ENCODE results near the gene EDA.
A peak's percentile ranks its signal among the peaks of the same experiment; 100 is the strongest.

The EDA gene

GRCh38 chrX:70022616-70023015, 406.7 kb downstream of the EDA start:
- TF ChIP-seq CTCF (IDR thresholded peaks at IDR 0.05; ENCODE audit: low read depth, low read length): no peak

GRCh38 chrX:70025464-70025863, 409.6 kb downstream of the EDA start:
- no peak for TF ChIP-seq CTCF (IDR thresholded peaks at IDR 0.05; ENCODE audit: low read depth, low read length)
- Histone ChIP-seq H3K27me3 (no peaks in the 10 kb centered on the region), H3K4me1 (no peaks in the 10 kb centered on the region), H3K4me3 (ENCODE audit: low read depth, low read length) (no peak overlapping the region), H3K9me3 (no peaks in the 10 kb centered on the region), H3K36me3 (no peaks in the 10 kb centered on the region)
- DNase-seq: no peak

More at GRCh38 chrX:70022616-70023015, 406.7 kb downstream of the EDA start:
- no peak for DNase-seq
- Histone ChIP-seq H3K27me3 (no peaks in the 10 kb centered on the region), H3K9me3 (no peaks in the 10 kb centered on the region), H3K4me3 (ENCODE audit: low read depth, low read length) (no peak overlapping the region), H3K36me3 (no peaks in the 10 kb centered on the region), H3K4me1 (no peaks in the 10 kb centered on the region)

GRCh38 chrX:70026112-70026850, 410.4 kb downstream of the EDA start:
- Histone ChIP-seq H3K9me3 (no peaks in the 10 kb centered on the region), H3K4me3 (ENCODE audit: low read depth, low read length) (no peak overlapping the region), H3K36me3 (no peaks in the 10 kb centered on the region), H3K27me3 (no peaks in the 10 kb centered on the region), H3K4me1 (no peaks in the 10 kb centered on the region)
- TF ChIP-seq CTCF (IDR thresholded peaks at IDR 0.05; ENCODE audit: low read depth, low read length): no peak
- DNase-seq: no peak

- DNase-seq: no peak
- no peak for TF ChIP-seq CTCF (IDR thresholded peaks at IDR 0.05; ENCODE audit: low read depth, low read length)
- no peaks in the 10 kb centered on the region for H3K36me3 ChIP-seq
- no peaks in the 10 kb centered on the region for H3K4me1 ChIP-seq
- no peaks in the 10 kb centered on the region for H3K9me3 ChIP-seq
- no peak overlapping the region for H3K4me3 ChIP-seq (ENCODE audit: low read depth, low read length)
- no peaks in the 10 kb centered on the region for H3K27me3 ChIP-seq
Measured at GRCh38 chrX:70026851-70027200, 410.9 kb downstream of the EDA start.

GRCh38 chrX:70029863-70030262, 413.9 kb downstream of the EDA start:
- Histone ChIP-seq H3K36me3 (no peaks in the 10 kb centered on the region), H3K4me1 (no peaks in the 10 kb centered on the region), H3K9me3 (no peaks in the 10 kb centered on the region), H3K27me3 (no peaks in the 10 kb centered on the region), H3K4me3 (ENCODE audit: low read depth, low read length) (no peak overlapping the region)
- DNase-seq: no peak
- no peak for TF ChIP-seq CTCF (IDR thresholded peaks at IDR 0.05; ENCODE audit: low read depth, low read length)

GRCh38 chrX:70030301-70030767, 414.4 kb downstream of the EDA start:
- H3K27me3 ChIP-seq: no peaks in the 10 kb centered on the region
- H3K4me3 ChIP-seq (ENCODE audit: low read depth, low read length): no peak overlapping the region
- TF ChIP-seq CTCF (IDR thresholded peaks at IDR 0.05; ENCODE audit: low read depth, low read length): peak; percentile 72
- H3K4me1 ChIP-seq: no peaks in the 10 kb centered on the region
- H3K9me3 ChIP-seq: no peaks in the 10 kb centered on the region
- no peaks in the 10 kb centered on the region for H3K36me3 ChIP-seq
- peak; percentile 41 for DNase-seq

Data from BE2C (cell line).